ENCODE results near the gene PUM2. TPM values are rescaled to one million over a fixed set of nuclear protein-coding genes. Genes with fewer than 3 reads are reported as not detected.
A peak's percentile ranks its signal among the peaks of the same experiment; 100 is the strongest.

PUM2 gene
- polyA plus RNA-seq, 1 donor (not counting 4 experiments of a cell fraction or from before 2014, with no cell fraction given) = 47.5 TPM

DNA sequence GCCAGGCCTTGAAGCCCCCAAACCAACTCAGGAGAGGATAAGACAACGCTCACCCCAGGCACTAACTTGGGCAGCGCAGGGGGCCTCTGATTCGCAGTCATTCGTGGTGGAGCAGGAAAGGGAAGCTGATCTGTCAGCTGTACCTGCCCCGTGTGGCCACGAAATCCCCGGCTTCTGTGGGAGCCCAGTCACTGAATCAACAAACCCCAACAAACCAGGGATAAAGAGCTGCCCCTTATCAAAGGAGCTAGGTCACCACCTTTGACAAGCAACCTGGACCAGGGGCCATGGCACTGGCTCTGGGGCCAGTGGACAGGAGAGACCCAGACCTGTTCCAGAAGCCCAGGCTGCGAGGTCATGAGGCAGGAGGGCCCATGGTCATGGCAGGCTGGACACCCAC lies 140.2 kb downstream of the PUM2 start:
- peaks cover 8% of the 10 kb centered on the region for H3K9me1 ChIP-seq (ENCODE audit: control insufficient read depth, extremely low read depth, insufficient read depth, low read length)
- no peak overlapping the region for H3K4me3 ChIP-seq (ENCODE audit: control insufficient read depth in 2 of 3, extremely low read depth in 1 of 3, insufficient read depth in 2 of 3, low read depth in 1 of 3, low read length in 3 of 3)
- peak overlapping the region; percentile 23 for H3K4me2 ChIP-seq (ENCODE audit: control insufficient read depth, extremely low read depth, insufficient read depth, low read depth, low read length)
- H3K27me3 ChIP-seq (ENCODE audit: control insufficient read depth, extremely low read depth, insufficient read depth, low read length) = no peaks in the 10 kb centered on the region
- peaks cover 27% of the 10 kb centered on the region for H4K20me1 ChIP-seq (ENCODE audit: control insufficient read depth, extremely low read depth, insufficient read depth, low read length)
- peaks cover 96% of the 10 kb centered on the region for H3K79me2 ChIP-seq (ENCODE audit: control insufficient read depth, insufficient read depth, low read length)
- FAIRE-seq = no peak
- dilution Hi-C loops (cut with MboI; ENCODE audit: extremely low pct_ligation_motif_present, low sequenced_read_pairs) = no loop called here
- peak overlapping the region; percentile 96 for H3K9ac ChIP-seq (ENCODE audit: control insufficient read depth, extremely low read depth, insufficient read depth, low read length)
- no peak for TF ChIP-seq CTCF (optimal IDR thresholded peaks at IDR 0.05 in 1 of 3, IDR thresholded peaks at IDR 0.05 in 1 of 3, conservative IDR thresholded peaks at IDR 0.05 in 1 of 3; ENCODE audit: extremely low read depth in 1 of 3, insufficient read depth in 2 of 3, low read length in 3 of 3)
- TF ChIP-seq EZH2 (IDR thresholded peaks at IDR 0.05; ENCODE audit: low read length) = no peak
- H3K36me3 ChIP-seq (ENCODE audit: control insufficient read depth in 2 of 2, extremely low read depth in 1 of 2, insufficient read depth in 2 of 2, low read length in 2 of 2) = peaks cover 27 to 71% of the 10 kb centered on the region in 2 experiments
- no peak overlapping the region for H2AFZ ChIP-seq (ENCODE audit: control insufficient read depth, low read length)
- peak overlapping the region; percentile 96 for H3K27ac ChIP-seq (ENCODE audit: control insufficient read depth, insufficient read depth, low read length)
- no peak for DNase-seq (ENCODE audit: low read depth, low spot score)
- H3K9me3 ChIP-seq (ENCODE audit: control insufficient read depth, low read depth, low read length) = no peaks in the 10 kb centered on the region
- H3K4me1 ChIP-seq (ENCODE audit: control insufficient read depth, extremely low read depth, insufficient read depth, low read length) = peaks cover 92% of the 10 kb centered on the region

- Histone ChIP-seq H3K27me3 (ENCODE audit: control insufficient read depth, extremely low read depth, insufficient read depth, low read length) (no peaks in the 10 kb centered on the region), H3K4me2 (ENCODE audit: control insufficient read depth, extremely low read depth, insufficient read depth, low read depth, low read length) (peak overlapping the region; percentile 62), H3K36me3 (ENCODE audit: control insufficient read depth in 2 of 2, extremely low read depth in 1 of 2, insufficient read depth in 2 of 2, low read length in 2 of 2) (peaks cover 32 to 77% of the 10 kb centered on the region in 2 experiments), H3K27ac (ENCODE audit: control insufficient read depth, insufficient read depth, low read length) (peak overlapping the region; percentile 64), H2AFZ (ENCODE audit: control insufficient read depth, low read length) (no peak overlapping the region), H3K9me3 (ENCODE audit: control insufficient read depth, low read depth, low read length) (no peaks in the 10 kb centered on the region), H4K20me1 (ENCODE audit: control insufficient read depth, extremely low read depth, insufficient read depth, low read length) (peaks cover 34% of the 10 kb centered on the region), H3K9me1 (ENCODE audit: control insufficient read depth, extremely low read depth, insufficient read depth, low read length) (peaks cover 8% of the 10 kb centered on the region), H3K4me3 (ENCODE audit: control insufficient read depth in 2 of 3, extremely low read depth in 1 of 3, insufficient read depth in 2 of 3, low read depth in 1 of 3, low read length in 3 of 3) (no peak overlapping the region), H3K4me1 (ENCODE audit: control insufficient read depth, extremely low read depth, insufficient read depth, low read length) (peaks cover 82% of the 10 kb centered on the region), H3K79me2 (ENCODE audit: control insufficient read depth, insufficient read depth, low read length) (peaks cover 92% of the 10 kb centered on the region), H3K9ac (ENCODE audit: control insufficient read depth, extremely low read depth, insufficient read depth, low read length) (peak overlapping the region; percentile 55)
- DNase-seq (ENCODE audit: low read depth, low spot score) (no peak), FAIRE-seq (peak; percentile 78)
- dilution Hi-C loops (cut with MboI; ENCODE audit: extremely low pct_ligation_motif_present, low sequenced_read_pairs) = no loop called here
- TF ChIP-seq EZH2 (IDR thresholded peaks at IDR 0.05; ENCODE audit: low read length) (no peak), CTCF (optimal IDR thresholded peaks at IDR 0.05 in 1 of 3, IDR thresholded peaks at IDR 0.05 in 1 of 3, conservative IDR thresholded peaks at IDR 0.05 in 1 of 3; ENCODE audit: extremely low read depth in 1 of 3, insufficient read depth in 2 of 3, low read length in 3 of 3) (no peak)
Observed at GRCh38 chr2:20209373-20210109, 141.1 kb downstream of the PUM2 start.
